SK-N-SH (cell line): ENCODE measurements around the gene CDKN2B-AS1. TPM values are rescaled to one million over a fixed set of nuclear protein-coding genes. Genes with fewer than 3 reads are reported as not detected.

ENCODE experiments used
- CTCF ChIA-PET: fragments of 300-600, 350-600 bp; formaldehyde crosslinking; extraction: SDS; loops from one replicate; lab custom pipeline; 2021; lab: Yijun Ruan, JAX
- POLR2A ChIA-PET: fragments of 350-600 bp; sonication (Branson Sonifier 250); formaldehyde crosslinking; extraction: SDS; loops from one replicate; lab custom pipeline; 2020; ENCODE audit warnings: antibody characterized with exemption, inconsistent platforms; lab: Yijun Ruan, JAX
- DNase-seq: peaks from one replicate; pipeline ENCODE4 v3.0.0; 2012
- H2AFZ ChIP-seq: fragments of 200-600 bp; sonication (generic); 2 replicates; pipeline ENCODE4 v1.8.1; 2016; ENCODE audit warnings: antibody characterized with exemption, mild to moderate bottlenecking, low read depth
- H3F3A ChIP-seq: fragments of 200-600 bp; sonication (generic); replicated peaks from 2 replicates; pipeline ENCODE3; 2016; ENCODE audit warnings: antibody characterized with exemption, mild to moderate bottlenecking; ENCODE audit not compliant: insufficient read depth
- H3K27ac ChIP-seq, 2 experiments: fragments of 200-500 bp in 1 of 2; fragments of 200-600 bp in 1 of 2; sonication (Bioruptor generic) in 1 of 2; sonication (generic), shearing (Covaris generic) in 1 of 2; 2 replicates each; pipeline versions ENCODE4 v1.5.1 to v1.6.1; 2014 to 2016; ENCODE audit warnings: low read depth in 2 of 2, inconsistent platforms in 1 of 2, low read length in 1 of 2, mild to moderate bottlenecking in 1 of 2, mixed read lengths in 1 of 2
- H3K27me3 ChIP-seq: fragments of 200-600 bp; sonication (generic), shearing (Covaris generic); 2 replicates; pipeline ENCODE4 v1.6.1; 2016; ENCODE audit warnings: mixed run types; ENCODE audit not compliant: insufficient read depth
- H3K36me3 ChIP-seq, 2 experiments: fragments of 200-500 bp in 1 of 2; fragments of 200-600 bp in 1 of 2; sonication (Bioruptor generic) in 1 of 2; sonication (generic) in 1 of 2; replicated peaks in 1 of 2; 2 replicates each; pipeline versions ENCODE3 to v1.5.1; 2014 to 2016; ENCODE audit warnings: low read length in 1 of 2, mild to moderate bottlenecking in 1 of 2; ENCODE audit not compliant: insufficient read depth in 2 of 2, control insufficient read depth in 1 of 2
- H3K4me1 ChIP-seq, 2 experiments: fragments of 200-500 bp in 1 of 2; fragments of 200-600 bp in 1 of 2; sonication (Bioruptor generic) in 1 of 2; sonication (generic), shearing (Covaris generic) in 1 of 2; 2 replicates each; pipeline versions ENCODE4 v1.5.1 to v1.6.1; 2014 to 2016; ENCODE audit warnings: low read depth in 1 of 2, low read length in 1 of 2, mixed run types in 1 of 2; ENCODE audit not compliant: insufficient read depth in 2 of 2, control insufficient read depth in 1 of 2
- H3K4me2 ChIP-seq: fragments of 200-600 bp; sonication (generic), shearing (Covaris generic); 2 replicates; pipeline ENCODE4 v1.6.1; 2017; ENCODE audit warnings: mixed run types
- H3K4me3 ChIP-seq, 2 experiments: fragments of 200-500 bp in 1 of 2; fragments of 200-600 bp in 1 of 2; sonication (Bioruptor generic) in 1 of 2; sonication (generic), shearing (Covaris generic) in 1 of 2; 2 replicates each; pipeline versions ENCODE4 v1.5.1 to v1.8.1; 2014 to 2016; ENCODE audit warnings: low read depth in 2 of 2, inconsistent platforms in 1 of 2, low read length in 1 of 2, mild to moderate bottlenecking in 1 of 2, mixed read lengths in 1 of 2, moderate library complexity in 1 of 2
- H3K79me2 ChIP-seq: fragments of 200-600 bp; sonication (generic); 2 replicates; pipeline ENCODE4 v1.8.1; 2017; ENCODE audit warnings: mild to moderate bottlenecking; ENCODE audit not compliant: insufficient read depth
- H3K9ac ChIP-seq: fragments of 200-600 bp; sonication (generic); 2 replicates; pipeline ENCODE4 v1.6.1; 2017; ENCODE audit warnings: mixed run types
- H3K9me2 ChIP-seq: fragments of 200-600 bp; sonication (generic); 2 replicates; pipeline ENCODE4 v1.6.1; 2017; ENCODE audit warnings: mixed run types
- H3K9me3 ChIP-seq: fragments of 200-600 bp; sonication (generic); 2 replicates; pipeline ENCODE4 v1.6.1; 2017; ENCODE audit warnings: mixed run types, mild to moderate bottlenecking, moderate library complexity
- H4K20me1 ChIP-seq: fragments of 200-600 bp; sonication (generic); 2 replicates; pipeline ENCODE4 v1.6.1; 2017; ENCODE audit warnings: mild to moderate bottlenecking, mixed run types; ENCODE audit not compliant: insufficient read depth
- CHD2 ChIP-seq: fragments of 150-350 bp; IDR thresholded peaks from 2 replicates; pipeline ENCODE4 v1.6.1; 2018; ENCODE audit warnings: low read length; ENCODE audit not compliant: partially characterized antibody
- CTCF ChIP-seq: fragments of 200-600 bp; sonication (generic); IDR thresholded peaks from 2 replicates; pipeline ENCODE4 v1.6.1; 2017; ENCODE audit warnings: antibody characterized with exemption, mild to moderate bottlenecking, moderate library complexity
- EP300 ChIP-seq, 2 experiments: IDR thresholded peaks; 2 replicates each; pipeline versions ENCODE4 v1.4.0 to v1.6.1; 2012; ENCODE audit warnings: borderline replicate concordance in 1 of 2, low read depth in 1 of 2, low read length in 1 of 2
- EZH2phosphoT487 ChIP-seq: fragments of 200-600 bp; sonication (generic); IDR thresholded peaks from 2 replicates; pipeline ENCODE4 v1.6.1; 2017; ENCODE audit warnings: low read depth, mixed run types, mild to moderate bottlenecking, antibody characterized with exemption, moderate library complexity, borderline replicate concordance
- FOSL2 ChIP-seq: IDR thresholded peaks from 2 replicates; pipeline ENCODE4 v1.4.0; 2012; ENCODE audit warnings: low read depth, mild to moderate bottlenecking, moderate library complexity, borderline replicate concordance
- FOXJ3 ChIP-seq: sonication (generic); formaldehyde crosslinking; IDR thresholded peaks from 2 replicates; pipeline ENCODE4 v1.5.1; 2020; ENCODE audit warnings: mild to moderate bottlenecking, missing genetic modification reagents
- FOXM1 ChIP-seq: IDR thresholded peaks from 2 replicates; pipeline ENCODE4 v1.4.0; 2012; ENCODE audit warnings: low read depth, mild to moderate bottlenecking
- GABPA ChIP-seq: IDR thresholded peaks from 2 replicates; pipeline ENCODE4 v1.4.0; 2012; ENCODE audit warnings: low read depth, mild to moderate bottlenecking
- GATA2 ChIP-seq: sonication (generic); formaldehyde crosslinking; IDR thresholded peaks from 2 replicates; pipeline ENCODE4 v1.5.0; 2020; ENCODE audit warnings: mild to moderate bottlenecking, missing genetic modification reagents
- IRF3 ChIP-seq: fragments of 150-350 bp; IDR thresholded peaks from 2 replicates; pipeline ENCODE4 v1.6.1; 2016; ENCODE audit warnings: mild to moderate bottlenecking, low read depth, low read length
- JUND ChIP-seq: IDR thresholded peaks from 2 replicates; pipeline ENCODE4 v1.4.0; 2012
- MAX ChIP-seq: IDR thresholded peaks from 2 replicates; pipeline ENCODE4 v1.4.0; 2012; ENCODE audit warnings: low read depth
- NRF1 ChIP-seq: IDR thresholded peaks from 2 replicates; pipeline ENCODE4 v1.6.1; 2012; ENCODE audit warnings: low read depth, mild to moderate bottlenecking, low read length
- PBX3 ChIP-seq: IDR thresholded peaks from 2 replicates; pipeline ENCODE4; 2012
- RCOR1 ChIP-seq: fragments of 150-350 bp; IDR thresholded peaks from 2 replicates; pipeline ENCODE4 v1.6.1; 2017; ENCODE audit warnings: antibody characterized with exemption, low read length
- RXRA ChIP-seq: IDR thresholded peaks from 2 replicates; pipeline ENCODE4 v1.4.0; 2012; ENCODE audit warnings: low read depth, mild to moderate bottlenecking, borderline replicate concordance
- SIN3A ChIP-seq: IDR thresholded peaks from 2 replicates; pipeline ENCODE4 v1.6.1; 2012; ENCODE audit warnings: low read depth, mild to moderate bottlenecking, low read length, moderate library complexity, borderline replicate concordance
- SMC3 ChIP-seq: IDR thresholded peaks from 2 replicates; pipeline ENCODE4 v1.6.1; 2012; ENCODE audit warnings: low read depth, low read length, improper control_type of control experiment
- USF1 ChIP-seq: IDR thresholded peaks from 2 replicates; pipeline ENCODE4 v1.4.0; 2012; ENCODE audit warnings: low read depth, borderline replicate concordance
- YY1 ChIP-seq: IDR thresholded peaks from 2 replicates; pipeline ENCODE4 v1.4.0; 2012; ENCODE audit warnings: low read depth, mild to moderate bottlenecking
- WGBS: methylation state at CpG from one replicate; pipeline ENCODE4 v1.1.6; 2017; ENCODE audit warnings: low lambda C conversion rate; 5-methylcytosine and 5-hydroxymethylcytosine counted together
- polyA plus RNA-seq, 3 experiments: library from polyadenylated mRNA; depleted of rRNA; stranded (reverse); fragments of >200 nt; gene quantifications; 2 replicates each; pipeline ENCODE4 v1.2.3, GENCODE V29; 2012

Gene CDKN2B-AS1
- polyA plus RNA-seq (2012; rRNA removed) = 0.25 and 0.44 TPM in 2 replicates
- 0.43 and 0.45 TPM in 2 replicates for polyA plus RNA-seq (2012; cell fraction: cytosol; rRNA removed)
- 0.35 and 1.1 TPM in 2 replicates for polyA plus RNA-seq (2012; cell fraction: nucleus; rRNA removed)

GRCh38 chr9:21994556-21995005 lies at the start of gene CDKN2B-AS1:
CDKN2B-AS1 (plus strand) TSS chr9:21994791.
- H3K36me3 ChIP-seq = no peaks in the 10 kb centered on the region
- H3K4me1 ChIP-seq = peaks cover 0 to 6% of the 10 kb centered on the region in 2 experiments; a peak in 2 of 4 replicates
- no peaks in the 10 kb centered on the region for H3K27me3 ChIP-seq
- peak within 1 kb of the TSS; percentile 64 to 72; a peak in 3 of 4 replicates for H3K27ac ChIP-seq
- no peak for TF ChIP-seq NRF1
- no peak; the same call in 1 of the 2 replicates for TF ChIP-seq MAX
- peak; percentile 63; the same call in 1 of the 2 replicates for TF ChIP-seq USF1
- peak; percentile 26 for TF ChIP-seq CTCF
- TF ChIP-seq SIN3A = peak; percentile 7; the same call in 1 of the 2 replicates
- no peak for TF ChIP-seq EZH2phosphoT487
- no peak for TF ChIP-seq GATA2
- no peak for TF ChIP-seq YY1
- no peaks in the 10 kb centered on the region for H3K9me3 ChIP-seq
- H3K79me2 ChIP-seq = no peaks in the 10 kb centered on the region; the same call in 1 of the 2 replicates
- DNase-seq = peak; percentile 85
- peak within 1 kb of the TSS; percentile 99 for H2AFZ ChIP-seq
- peak within 1 kb of the TSS; percentile 89 to 92 for H3K4me3 ChIP-seq
- CTCF ChIA-PET = interaction anchor here (0.5 to 5.9 kb wide), 6 partner anchors 9 to 181 kb away, joined by 3 to 60 read pairs (median 4); partner anchors contain the start of gene CDKN2B
- no peaks in the 10 kb centered on the region for H3K9me2 ChIP-seq
- peaks cover 6% of the 10 kb centered on the region for H3F3A ChIP-seq
- under 1% methylated on average over 20 of the region's 43 CpGs for WGBS
- peak within 1 kb of the TSS; percentile 75 for H3K9ac ChIP-seq
- POLR2A ChIA-PET = interaction anchor here (1.3 kb wide), 1 partner anchor 15 kb away, joined by 3 read pairs; the partner anchor contains the start of gene CDKN2B
- H3K4me2 ChIP-seq = peak within 1 kb of the TSS; percentile 94
- no peaks in the 10 kb centered on the region for H4K20me1 ChIP-seq

GRCh38 chr9:21945606-21946005 lies 49.0 kb upstream of the CDKN2B-AS1 start:
- H3K27ac ChIP-seq = no peak overlapping the region
- CTCF ChIA-PET = interaction anchor here (0.9 kb wide), 1 partner anchor 92 kb away, joined by 3 read pairs; no protein-coding TSS in a partner anchor
- TF ChIP-seq IRF3 (no peak), FOXJ3 (no peak), EP300 (IDR thresholded peaks at IDR 0.05; ENCODE audit: borderline replicate concordance in 1 of 2, low read depth in 1 of 2, low read length in 1 of 2) (no peak), SMC3 (no peak), RCOR1 (no peak), CHD2 (no peak), RXRA (no peak), PBX3 (no peak), CTCF (no peak), FOXM1 (no peak), JUND (no peak), FOSL2 (no peak), GABPA (no peak)

More at GRCh38 chr9:21945606-21946005, 49.0 kb upstream of the CDKN2B-AS1 start:
- Histone ChIP-seq H3K79me2 (no peaks in the 10 kb centered on the region), H4K20me1 (no peaks in the 10 kb centered on the region), H3K9me2 (no peaks in the 10 kb centered on the region), H3K36me3 (no peaks in the 10 kb centered on the region), H3K4me1 (no peaks in the 10 kb centered on the region), H3K4me3 (no peak overlapping the region), H2AFZ (no peak overlapping the region), H3K9ac (no peak overlapping the region), H3F3A (no peaks in the 10 kb centered on the region), H3K4me2 (no peak overlapping the region), H3K27me3 (no peaks in the 10 kb centered on the region; the same call in 1 of the 2 replicates), H3K9me3 (no peaks in the 10 kb centered on the region)
- no peak for DNase-seq
- POLR2A ChIA-PET = no interaction called here
- 8% methylated on average over 2 of the region's 2 CpGs for WGBS
